ENCODE data around the gene HAGHL. TPM values are rescaled to one million over a fixed set of nuclear protein-coding genes. Genes with fewer than 3 reads are reported as not detected.

Gene HAGHL
- total RNA-seq, 1 experiment from 2014 or later: 2.5 TPM

GRCh38 chr16:777826-778225 lies 50.9 kb downstream of the HAGHL start:
- Histone ChIP-seq H3K4me1 (ENCODE audit: insufficient read depth, low read length, poor library complexity, severe bottlenecking) (no peaks in the 10 kb centered on the region), H3K27ac (ENCODE audit: low read depth, low read length, poor library complexity, severe bottlenecking) (no peak overlapping the region), H3K27me3 (replicated peaks; ENCODE audit: insufficient read depth, low read depth, low read length, poor library complexity) (peaks cover 3% of the 10 kb centered on the region), H3K4me3 (ENCODE audit: low read depth, low read length, poor library complexity, severe bottlenecking) (no peak overlapping the region), H3K36me3 (ENCODE audit: insufficient read depth, low read length, poor library complexity, severe bottlenecking) (no peaks in the 10 kb centered on the region), H3K9me3 (ENCODE audit: low read depth, low read length, poor library complexity, severe bottlenecking) (no peaks in the 10 kb centered on the region)
- no peak for DNase-seq (ENCODE audit: low spot score)
- POLR2A ChIA-PET (ENCODE audit: low non-redundant PET): no interaction called here
- no TSS peak for BruUV-seq (replicated peaks)
- intact Hi-C loops (cut with micrococcal nuclease; ENCODE audit: unreplicated experiment): no loop called here
- no peak for TF ChIP-seq EZH2 (IDR thresholded peaks at IDR 0.05; ENCODE audit: borderline replicate concordance, low read depth, low read length, poor library complexity, severe bottlenecking)
- TF ChIP-seq, protein P1, sequence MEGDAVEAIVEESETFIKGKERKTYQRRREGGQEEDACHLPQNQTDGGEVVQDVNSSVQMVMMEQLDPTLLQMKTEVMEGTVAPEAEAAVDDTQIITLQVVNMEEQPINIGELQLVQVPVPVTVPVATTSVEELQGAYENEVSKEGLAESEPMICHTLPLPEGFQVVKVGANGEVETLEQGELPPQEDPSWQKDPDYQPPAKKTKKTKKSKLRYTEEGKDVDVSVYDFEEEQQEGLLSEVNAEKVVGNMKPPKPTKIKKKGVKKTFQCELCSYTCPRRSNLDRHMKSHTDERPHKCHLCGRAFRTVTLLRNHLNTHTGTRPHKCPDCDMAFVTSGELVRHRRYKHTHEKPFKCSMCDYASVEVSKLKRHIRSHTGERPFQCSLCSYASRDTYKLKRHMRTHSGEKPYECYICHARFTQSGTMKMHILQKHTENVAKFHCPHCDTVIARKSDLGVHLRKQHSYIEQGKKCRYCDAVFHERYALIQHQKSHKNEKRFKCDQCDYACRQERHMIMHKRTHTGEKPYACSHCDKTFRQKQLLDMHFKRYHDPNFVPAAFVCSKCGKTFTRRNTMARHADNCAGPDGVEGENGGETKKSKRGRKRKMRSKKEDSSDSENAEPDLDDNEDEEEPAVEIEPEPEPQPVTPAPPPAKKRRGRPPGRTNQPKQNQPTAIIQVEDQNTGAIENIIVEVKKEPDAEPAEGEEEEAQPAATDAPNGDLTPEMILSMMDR (conservative IDR thresholded peaks at IDR 0.05; ENCODE audit: low read depth, low read length): no peak
- CTCF ChIA-PET: no interaction called here

DNA sequence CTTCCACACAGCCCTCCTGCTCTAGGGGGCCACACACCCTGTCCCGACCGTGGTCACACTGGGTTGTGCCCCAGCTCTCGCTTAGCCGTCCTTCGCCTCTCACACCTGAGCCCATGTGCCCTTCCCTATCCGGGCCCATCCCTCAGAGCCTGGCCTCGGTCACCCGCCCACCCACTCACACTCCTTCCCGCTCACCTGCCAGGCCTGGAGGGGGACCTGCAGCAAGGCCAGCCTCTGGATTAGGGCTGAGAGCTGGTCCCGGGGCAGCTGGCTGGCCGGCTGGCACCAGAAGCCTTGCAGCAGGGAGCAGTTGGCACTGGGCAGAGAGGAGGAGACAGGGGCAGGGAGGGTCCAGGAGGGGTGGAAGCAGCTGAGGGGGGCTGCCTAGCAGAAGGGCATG lies 51.5 kb downstream of the HAGHL start:
- no peak overlapping the region for H3K27ac ChIP-seq (ENCODE audit: low read depth, low read length, poor library complexity, severe bottlenecking)
- H3K4me1 ChIP-seq (ENCODE audit: insufficient read depth, low read length, poor library complexity, severe bottlenecking): no peaks in the 10 kb centered on the region
- intact Hi-C loops (cut with micrococcal nuclease; ENCODE audit: unreplicated experiment): no loop called here
- H3K9me3 ChIP-seq (ENCODE audit: low read depth, low read length, poor library complexity, severe bottlenecking): no peaks in the 10 kb centered on the region
- H3K27me3 ChIP-seq (replicated peaks; ENCODE audit: insufficient read depth, low read depth, low read length, poor library complexity): peaks cover 9% of the 10 kb centered on the region
- ChIA-PET CTCF (no interaction called here), POLR2A (ENCODE audit: low non-redundant PET) (no interaction called here)
- no peaks in the 10 kb centered on the region for H3K36me3 ChIP-seq (ENCODE audit: insufficient read depth, low read length, poor library complexity, severe bottlenecking)
- BruUV-seq (replicated peaks): no TSS peak
- H3K4me3 ChIP-seq (ENCODE audit: low read depth, low read length, poor library complexity, severe bottlenecking): no peak overlapping the region
- TF ChIP-seq, protein P1 (conservative IDR thresholded peaks at IDR 0.05; ENCODE audit: low read depth, low read length): no peak
- TF ChIP-seq EZH2 (IDR thresholded peaks at IDR 0.05; ENCODE audit: borderline replicate concordance, low read depth, low read length, poor library complexity, severe bottlenecking): no peak
- no peak for DNase-seq (ENCODE audit: low spot score)

- Histone ChIP-seq H3K36me3 (ENCODE audit: insufficient read depth, low read length, poor library complexity, severe bottlenecking) (no peaks in the 10 kb centered on the region), H3K9me3 (ENCODE audit: low read depth, low read length, poor library complexity, severe bottlenecking) (no peaks in the 10 kb centered on the region), H3K4me1 (ENCODE audit: insufficient read depth, low read length, poor library complexity, severe bottlenecking) (no peaks in the 10 kb centered on the region), H3K4me3 (ENCODE audit: low read depth, low read length, poor library complexity, severe bottlenecking) (no peak overlapping the region), H3K27me3 (replicated peaks; ENCODE audit: insufficient read depth, low read depth, low read length, poor library complexity) (peaks cover 10% of the 10 kb centered on the region), H3K27ac (ENCODE audit: low read depth, low read length, poor library complexity, severe bottlenecking) (no peak overlapping the region)
- no TSS peak for BruUV-seq (replicated peaks)
- TF ChIP-seq, protein P1 (conservative IDR thresholded peaks at IDR 0.05; ENCODE audit: low read depth, low read length): no peak
- TF ChIP-seq EZH2 (IDR thresholded peaks at IDR 0.05; ENCODE audit: borderline replicate concordance, low read depth, low read length, poor library complexity, severe bottlenecking): no peak
- ChIA-PET CTCF (no interaction called here), POLR2A (ENCODE audit: low non-redundant PET) (no interaction called here)
- no peak for DNase-seq (ENCODE audit: low spot score)
- intact Hi-C loops (cut with micrococcal nuclease; ENCODE audit: unreplicated experiment): no loop called here
Observed at GRCh38 chr16:778909-779527, 52.1 kb downstream of the HAGHL start.

Small RNA genes lying within 50 kb of the gene (microRNA-seq; reads per million reads assigned to microRNA genes)
- gene MIR662: not detected

Other genes starting within 250 kb of the HAGHL start
- 77.7 and 91.2 TPM in 2 replicates for gene CAPN15, start 199.4 kb upstream of the HAGHL start, total RNA-seq (2021)
- 0.13 TPM in 1 of 2 replicates, not detected in the other for gene PRR35, start 166.7 kb upstream of the HAGHL start, total RNA-seq (2021)
- 0.21 and 0.52 TPM in 2 replicates for gene NHLRC4, start 160.1 kb upstream of the HAGHL start, total RNA-seq (2021)
- 59.4 and 65.7 TPM in 2 replicates for gene PIGQ, start 157.1 kb upstream of the HAGHL start, total RNA-seq (2021)
- gene RAB40C, start 137.0 kb upstream of the HAGHL start, total RNA-seq (2021): 19.9 and 20.6 TPM in 2 replicates
- 1.7 and 1.8 TPM in 2 replicates for gene WFIKKN1, start 96.1 kb upstream of the HAGHL start, total RNA-seq (2021)
- 136 and 138 TPM in 2 replicates for gene METTL26, start 90.8 kb upstream of the HAGHL start, total RNA-seq (2021)
- gene MCRIP2, start 85.3 kb upstream of the HAGHL start, total RNA-seq (2021): 22.4 and 27.1 TPM in 2 replicates
- 143 and 147 TPM in 2 replicates for gene WDR90, start 77.7 kb upstream of the HAGHL start, total RNA-seq (2021)
- gene RHOT2, start 59.0 kb upstream of the HAGHL start, total RNA-seq (2021): 184 and 193 TPM in 2 replicates
- gene RHBDL1, start 51.4 kb upstream of the HAGHL start, total RNA-seq (2021): 1.5 and 2.3 TPM in 2 replicates
- 88.2 and 95.2 TPM in 2 replicates for gene STUB1, start 46.7 kb upstream of the HAGHL start, total RNA-seq (2021)
- gene JMJD8, start 42.8 kb upstream of the HAGHL start, total RNA-seq (2021): 78.1 and 87.1 TPM in 2 replicates
- 17.7 and 18.2 TPM in 2 replicates for gene WDR24, start 36.7 kb upstream of the HAGHL start, total RNA-seq (2021)
- 1.1 and 2.7 TPM in 2 replicates for gene FBXL16, start 21.3 kb upstream of the HAGHL start, total RNA-seq (2021)
- 0.86 and 1.8 TPM in 2 replicates for gene METRN, start 12.0 kb upstream of the HAGHL start, total RNA-seq (2021)
- gene ANTKMT, start 6.0 kb upstream of the HAGHL start, total RNA-seq (2021): 21.2 and 26.0 TPM in 2 replicates
- 0.28 and 1.4 TPM in 2 replicates for gene CCDC78, start 663 bp upstream of the HAGHL start, total RNA-seq (2021)
- gene CIAO3, start 13.9 kb downstream of the HAGHL start, total RNA-seq (2021): 48.4 and 50.0 TPM in 2 replicates
- not detected in 2 replicates for gene MSLN, start 33.6 kb downstream of the HAGHL start, total RNA-seq (2021)
- gene RPUSD1, start 61.3 kb downstream of the HAGHL start, total RNA-seq (2021): 36.1 and 41.1 TPM in 2 replicates
- gene CHTF18, start 61.5 kb downstream of the HAGHL start, total RNA-seq (2021): 124 and 125 TPM in 2 replicates
- not detected in 2 replicates for gene GNG13, start 73.6 kb downstream of the HAGHL start, total RNA-seq (2021)
- 21.0 and 26.3 TPM in 2 replicates for gene LMF1, start 243.9 kb downstream of the HAGHL start, total RNA-seq (2021)

Data from A673 (cell line).